Activated T-helper 1 cell treated with Interleukin-2 at 50 U/mL for 16 hours (primary cell): ENCODE measurements around the gene PRKAA1.
A peak's percentile ranks its signal among the peaks of the same experiment; 100 is the strongest.

Experiments
- DNase-seq: peaks from one replicate; pipeline ENCODE4 v3.0.0-alpha.2; 2020; ENCODE audit warnings: low read depth

Gene PRKAA1

DNA sequence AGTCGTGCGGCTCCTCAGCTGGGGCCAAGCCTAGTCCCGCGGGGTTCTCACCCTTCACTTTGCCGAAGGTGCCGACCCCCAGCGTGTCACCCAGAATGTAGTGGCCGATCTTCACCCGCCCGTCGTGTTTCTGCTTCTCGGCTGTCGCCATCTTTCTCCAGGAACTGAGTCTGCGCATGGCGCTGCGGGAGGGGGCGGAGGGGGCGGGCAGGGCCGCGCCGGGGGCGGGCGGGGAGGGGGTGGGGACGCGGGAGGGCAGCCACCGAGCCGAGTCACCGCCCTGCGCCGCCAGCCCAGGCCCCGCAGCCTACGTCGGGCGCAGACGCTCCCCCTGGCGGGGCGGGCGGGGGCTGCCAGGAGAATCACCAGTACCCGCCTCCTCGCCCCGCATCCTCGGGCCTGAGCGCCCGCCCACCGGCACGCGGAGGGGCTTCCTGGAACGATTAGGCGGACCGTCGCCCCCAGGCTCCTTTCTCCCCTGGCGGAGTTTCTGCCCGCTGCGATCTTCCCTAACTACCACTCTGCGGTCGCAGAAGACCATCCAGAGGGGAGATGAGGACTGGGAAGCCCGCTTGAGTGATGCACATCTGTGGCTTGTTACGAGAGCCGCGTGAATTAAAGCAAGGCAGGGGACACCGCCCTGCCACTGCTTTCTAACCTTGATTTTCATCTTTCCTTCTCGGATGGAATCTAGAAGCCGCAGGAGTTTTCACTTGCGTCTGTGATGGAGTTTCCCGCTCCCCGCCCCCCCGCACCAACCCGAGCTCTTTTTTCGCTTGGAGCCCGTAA lies at the start of gene PRKAA1:
TSS of gene PRKAA1 (minus strand) at position 363 of the 789 bp plus-strand sequence. CDS start at position 178, 185 bp downstream.
- peak; percentile 88 for DNase-seq

DNA sequence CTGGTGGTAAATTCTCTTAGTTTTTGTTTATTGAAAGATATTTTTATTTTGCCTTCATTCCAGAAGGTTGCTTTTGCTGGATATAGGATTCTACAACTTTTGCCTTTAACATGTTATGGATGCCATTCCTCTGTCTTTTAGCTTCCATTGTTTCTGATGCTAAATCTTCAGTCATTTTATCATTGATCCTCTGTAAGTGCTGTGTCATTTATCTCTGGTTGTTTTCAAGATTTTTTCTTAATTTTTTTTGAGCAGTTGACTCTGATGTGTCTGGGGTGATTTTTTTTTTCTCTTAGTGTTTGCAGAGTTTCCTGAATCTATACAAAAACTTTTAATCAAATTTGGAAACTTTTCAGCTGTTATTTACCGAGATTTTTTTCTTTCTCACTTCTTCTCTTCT lies 49.4 kb upstream of the PRKAA1 start:
- no peak for DNase-seq

DNA sequence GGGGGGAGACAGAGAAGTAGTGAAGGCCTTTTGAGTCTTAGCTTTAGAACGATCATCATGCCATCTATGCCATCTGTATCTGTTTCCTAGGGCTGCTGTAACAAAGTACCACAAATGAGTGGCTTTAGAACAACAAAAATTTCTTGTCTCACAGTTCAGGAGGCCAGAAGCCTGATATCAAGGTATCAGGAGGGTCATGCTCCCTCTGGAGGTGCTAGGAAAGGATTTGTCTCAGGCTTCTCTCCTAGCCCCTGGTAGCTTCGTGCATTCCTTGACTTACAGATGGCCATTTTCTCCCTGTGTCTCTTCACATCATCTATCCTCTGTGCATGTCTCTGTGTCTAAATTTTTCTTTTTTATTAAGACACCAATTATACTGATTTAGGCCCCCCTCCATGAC lies 48.2 kb upstream of the PRKAA1 start:
- DNase-seq: no peak

DNA sequence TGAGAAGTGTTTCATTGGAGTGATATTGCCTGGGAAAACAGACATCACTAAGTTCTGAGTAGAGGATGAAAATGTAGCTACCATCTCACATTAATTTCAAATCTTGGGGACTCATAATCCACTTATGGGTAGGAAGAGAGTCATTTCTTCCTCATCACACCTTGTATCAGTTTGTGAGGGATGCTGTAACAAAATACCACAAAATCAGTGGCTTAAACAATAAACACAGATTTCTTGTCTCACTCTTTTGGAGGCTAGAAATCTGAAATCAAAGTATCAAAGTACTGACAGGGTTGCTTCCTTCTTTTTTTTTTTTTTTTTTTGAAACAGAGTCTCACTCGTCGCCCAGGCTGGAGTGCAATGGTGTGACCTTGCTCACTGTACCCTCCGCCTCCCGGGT lies 46.4 kb upstream of the PRKAA1 start:
- DNase-seq: no peak

DNA sequence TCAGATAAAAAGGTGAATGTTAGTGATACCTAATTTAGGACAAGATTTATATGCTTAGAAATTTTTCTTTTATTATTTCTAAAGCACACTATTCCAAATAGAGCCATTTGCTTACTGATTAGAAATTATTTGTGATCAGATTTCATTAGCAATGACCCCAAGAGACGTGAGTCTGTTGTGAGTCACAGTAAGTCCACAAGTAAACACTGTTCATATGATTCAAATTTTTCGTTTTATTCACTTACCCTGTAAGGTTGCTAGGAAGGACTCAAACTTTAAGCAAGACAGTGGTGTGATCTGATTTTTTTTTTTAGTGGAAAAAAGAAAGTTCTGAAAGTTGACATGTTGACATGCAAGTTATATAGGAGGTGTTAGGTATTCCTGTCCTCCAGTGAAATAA lies 44.2 kb upstream of the PRKAA1 start:
- DNase-seq: no peak

DNA sequence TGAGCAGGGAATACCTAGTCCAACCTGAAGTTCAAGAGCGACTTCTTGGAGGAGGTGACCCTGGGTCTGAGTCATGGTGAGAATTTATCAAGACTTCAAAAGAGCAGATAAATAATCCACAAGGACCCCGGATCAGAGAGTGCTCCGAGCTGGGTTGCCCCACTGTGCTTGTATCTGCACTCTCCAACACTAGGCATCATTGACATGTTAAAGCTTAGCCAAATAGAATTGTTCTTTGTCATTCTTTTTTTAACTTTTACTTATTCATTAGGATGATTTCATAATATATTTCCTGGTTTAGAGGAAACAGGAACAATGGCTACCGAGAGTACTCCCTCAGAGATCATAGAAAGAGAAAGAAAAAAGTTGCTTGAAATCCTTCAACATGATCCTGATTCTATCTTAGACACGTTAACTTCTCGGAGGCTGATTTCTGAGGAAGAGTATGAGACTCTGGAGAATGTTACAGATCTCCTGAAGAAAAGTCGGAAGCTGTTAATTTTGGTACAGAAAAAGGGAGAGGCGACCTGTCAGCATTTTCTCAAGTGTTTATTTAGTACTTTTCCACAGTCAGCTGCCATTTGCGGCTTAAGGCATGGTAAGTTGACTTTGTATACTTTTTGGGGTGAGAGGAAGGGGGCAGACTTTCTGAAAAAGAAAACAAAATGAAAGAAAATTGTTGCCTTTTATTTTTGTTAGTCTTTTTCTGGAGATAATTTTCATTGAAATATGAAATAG lies 43.1 kb upstream of the PRKAA1 start, which contains the start of gene CARD6:
TSS of gene CARD6 (plus strand) at position 300 of the 738 bp plus-strand sequence. CDS start at position 316, 16 bp downstream.
- no peak for DNase-seq

DNA sequence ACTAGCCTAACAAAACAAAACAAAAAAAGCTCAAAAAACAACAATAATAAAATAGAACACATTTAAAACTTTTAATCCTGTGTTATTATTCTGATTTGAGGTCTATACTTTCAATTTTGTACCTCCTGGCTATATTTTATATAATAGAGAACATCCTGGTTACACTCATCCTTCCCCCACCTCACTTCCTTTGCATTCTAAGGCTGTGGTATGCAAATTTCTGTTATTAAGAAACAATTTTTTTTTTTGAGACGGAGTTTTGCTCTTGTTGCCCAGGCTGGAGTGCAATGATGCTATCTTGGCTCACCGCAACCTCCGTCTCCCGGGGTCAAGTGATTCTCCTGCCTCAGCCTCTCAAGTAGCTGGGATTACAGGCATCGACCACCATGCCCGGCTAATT lies 39.9 kb upstream of the PRKAA1 start:
- no peak for DNase-seq

DNA sequence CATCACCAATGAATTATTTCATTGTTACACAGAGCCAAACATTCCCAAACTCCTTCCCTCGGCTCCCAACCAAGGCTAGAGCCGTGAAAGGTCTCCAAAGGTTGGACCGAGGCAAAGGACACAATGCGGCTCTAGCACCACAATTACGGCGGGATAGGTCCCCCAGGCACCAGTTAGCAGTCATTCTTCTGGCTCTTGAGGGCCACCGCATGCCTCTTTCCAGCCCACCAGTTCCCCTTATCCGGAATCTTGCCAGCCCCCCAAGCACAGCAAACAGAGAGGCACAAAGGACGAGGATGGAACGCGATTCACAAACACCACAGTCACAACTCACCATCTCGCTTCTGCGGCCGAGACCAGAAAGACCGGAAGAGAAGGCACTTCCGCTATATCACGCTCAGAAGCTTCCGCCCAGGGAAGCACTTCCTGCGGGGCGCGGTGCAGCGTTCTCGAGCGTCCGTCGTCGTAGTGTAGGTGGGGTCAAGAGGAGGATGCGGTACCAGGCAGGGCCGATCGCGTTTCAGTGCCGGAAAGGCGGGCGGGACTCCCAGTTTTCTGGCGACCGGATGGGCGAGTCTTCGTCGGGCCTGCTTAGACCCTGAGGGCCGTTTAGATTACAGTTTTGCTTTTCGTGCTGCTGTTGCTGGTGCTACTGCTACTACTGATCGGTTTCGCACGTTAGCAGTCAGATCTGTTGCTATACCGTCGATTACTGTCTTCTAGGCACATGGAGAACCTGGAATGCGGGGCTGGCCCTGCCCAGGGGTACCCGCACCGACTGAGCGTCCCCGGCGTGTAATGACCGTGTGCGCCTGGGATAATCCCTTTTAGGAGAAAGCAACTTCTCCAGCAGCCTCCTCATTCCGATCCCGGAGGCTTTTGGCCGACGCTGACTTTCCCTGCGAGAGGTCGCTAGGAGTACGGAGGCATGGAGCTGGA lies 36.9 kb upstream of the PRKAA1 start, which contains the start of gene RPL37:
TSS of gene RPL37 (minus strand) at position 374 of the 939 bp plus-strand sequence. CDS start at position 337, 37 bp downstream.
- DNase-seq: peak; percentile 84

DNA sequence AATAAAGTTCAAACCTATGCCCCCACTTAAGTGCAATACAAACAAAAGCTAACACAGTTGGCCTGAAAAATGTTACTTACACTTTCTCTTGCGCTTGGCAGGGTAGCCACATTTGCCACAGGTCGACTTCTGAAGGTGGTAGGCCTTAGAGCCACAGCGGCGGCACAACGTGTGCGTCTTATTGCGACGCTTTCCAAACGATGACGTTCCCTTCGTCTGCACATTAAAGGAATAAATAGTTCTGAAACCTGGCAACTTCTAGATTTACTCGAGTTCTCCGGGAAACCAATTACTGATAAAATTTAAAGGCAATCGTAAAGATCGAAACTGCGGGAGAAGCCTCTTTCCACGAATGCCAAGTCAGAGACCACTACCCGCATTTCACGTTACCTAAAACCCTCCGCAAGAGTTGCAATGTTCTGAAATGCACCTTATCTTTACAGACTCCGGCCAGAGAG lies 36.2 kb upstream of the PRKAA1 start:
- DNase-seq: peak; percentile 24

DNA sequence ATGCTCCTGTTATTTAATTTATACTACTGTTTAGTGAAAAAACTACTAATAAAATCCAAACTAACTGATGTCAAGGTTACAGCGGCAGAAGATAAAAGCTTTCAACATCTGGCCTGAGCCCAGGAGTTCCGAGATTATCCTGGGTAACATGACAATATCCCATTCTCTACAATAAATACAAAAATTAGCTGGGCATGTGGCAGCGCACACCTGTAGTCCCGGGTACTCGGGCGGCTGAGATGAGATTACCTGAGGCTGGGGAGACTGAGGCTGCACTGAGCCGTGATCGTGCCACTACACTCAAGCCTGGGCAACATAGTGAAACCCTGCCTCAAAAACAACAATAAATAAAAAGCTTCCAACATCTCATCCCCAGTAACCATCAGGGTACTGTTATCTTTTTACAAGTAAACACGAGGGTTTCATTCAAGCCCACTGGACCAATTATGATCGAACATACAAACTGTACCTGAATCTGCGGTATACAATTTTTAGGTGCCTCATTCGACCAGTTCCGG lies 35.6 kb upstream of the PRKAA1 start:
- DNase-seq: no peak

DNA sequence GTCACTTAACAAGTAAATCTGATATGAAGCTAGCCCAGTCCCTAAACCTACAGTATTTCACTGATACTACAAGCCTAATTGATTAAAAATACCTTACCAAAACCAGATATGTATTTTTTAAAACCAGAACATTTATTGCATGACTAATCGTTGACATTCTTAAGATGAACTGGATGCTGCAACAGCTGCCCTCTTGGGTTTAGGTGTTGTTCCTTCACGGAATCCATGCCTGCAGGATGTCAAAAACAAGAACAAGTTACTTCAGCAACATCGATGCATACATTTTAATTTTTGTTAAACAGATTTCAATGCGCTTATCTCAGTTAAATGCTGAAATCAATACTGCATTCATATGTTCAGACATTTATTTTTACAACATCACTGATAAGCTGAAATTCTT lies 34.2 kb upstream of the PRKAA1 start:
- DNase-seq: no peak

DNA sequence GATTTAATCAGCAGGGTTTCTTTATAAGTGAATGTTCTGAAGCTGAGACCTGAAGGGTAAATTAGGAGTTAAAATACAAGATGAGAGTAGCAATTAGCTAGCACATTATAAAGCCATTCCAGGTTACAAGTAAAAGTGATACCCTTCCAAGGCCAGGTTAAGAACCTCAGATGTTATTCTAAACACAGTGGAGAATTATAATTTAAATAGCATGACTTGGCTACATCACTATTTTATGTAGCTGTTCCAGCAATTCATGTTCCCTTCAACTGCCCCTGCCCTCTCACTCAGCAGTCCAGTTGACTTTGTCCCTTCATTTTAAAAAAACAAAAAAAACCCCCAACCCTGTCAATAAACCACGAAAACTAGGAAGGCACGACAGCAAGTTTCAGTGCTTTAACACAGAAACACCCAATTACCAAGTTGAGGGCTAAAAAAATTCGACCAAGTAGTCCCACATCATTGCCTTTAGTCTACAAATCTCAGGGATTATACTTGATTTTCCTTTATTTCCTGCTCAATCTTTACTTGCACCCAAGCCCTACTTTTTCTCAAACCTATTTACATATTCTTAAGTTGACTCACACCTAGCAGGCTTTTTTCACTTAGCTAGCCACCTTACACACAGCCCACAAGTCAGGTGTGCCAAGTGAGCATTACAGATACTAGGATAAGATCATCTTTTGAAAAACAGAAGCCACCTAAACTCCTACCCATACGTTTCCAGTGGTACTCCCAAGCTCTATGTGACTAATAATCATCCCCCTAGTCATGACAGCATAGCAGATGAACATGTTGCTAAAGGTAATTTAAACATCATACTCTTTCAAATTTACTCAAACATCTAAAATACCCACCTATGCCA lies 33.4 kb upstream of the PRKAA1 start:
- no peak for DNase-seq

DNA sequence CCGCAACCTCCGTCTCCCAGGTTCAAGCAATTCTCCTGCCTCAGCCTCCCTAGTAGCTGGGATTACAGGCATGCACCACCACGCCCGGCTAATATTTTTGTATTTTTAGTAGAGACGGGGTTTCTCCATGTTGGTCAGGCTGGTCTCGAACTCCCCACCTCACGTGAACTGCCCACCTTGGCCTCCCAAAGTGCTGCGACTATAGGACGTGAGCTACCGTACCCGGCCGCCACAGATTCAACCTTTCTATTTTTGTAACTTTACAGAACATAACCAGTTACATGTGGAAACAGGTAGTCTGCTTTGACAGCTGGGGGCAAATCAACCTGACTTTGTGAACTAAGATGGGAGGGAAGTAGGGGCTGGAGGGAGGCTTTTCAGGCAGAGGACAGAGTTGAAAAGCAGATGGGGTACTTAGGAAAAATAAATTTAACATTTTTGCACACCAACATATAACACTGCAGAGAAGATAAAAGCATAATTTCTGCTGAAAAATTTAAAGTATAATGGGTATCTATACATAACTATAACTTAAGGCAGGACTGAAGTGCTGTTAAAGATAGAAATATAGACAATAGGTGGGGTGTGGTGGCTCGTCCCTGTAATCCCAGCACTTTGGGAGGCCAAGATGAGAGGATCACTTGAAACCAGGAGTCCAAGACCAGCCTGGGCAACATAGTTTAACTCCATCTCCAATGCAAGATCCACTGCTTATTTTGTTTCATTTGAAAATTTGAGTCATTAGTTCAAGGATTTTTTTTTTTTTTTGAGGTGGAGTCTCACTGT lies 31.8 kb upstream of the PRKAA1 start:
- no peak for DNase-seq

DNA sequence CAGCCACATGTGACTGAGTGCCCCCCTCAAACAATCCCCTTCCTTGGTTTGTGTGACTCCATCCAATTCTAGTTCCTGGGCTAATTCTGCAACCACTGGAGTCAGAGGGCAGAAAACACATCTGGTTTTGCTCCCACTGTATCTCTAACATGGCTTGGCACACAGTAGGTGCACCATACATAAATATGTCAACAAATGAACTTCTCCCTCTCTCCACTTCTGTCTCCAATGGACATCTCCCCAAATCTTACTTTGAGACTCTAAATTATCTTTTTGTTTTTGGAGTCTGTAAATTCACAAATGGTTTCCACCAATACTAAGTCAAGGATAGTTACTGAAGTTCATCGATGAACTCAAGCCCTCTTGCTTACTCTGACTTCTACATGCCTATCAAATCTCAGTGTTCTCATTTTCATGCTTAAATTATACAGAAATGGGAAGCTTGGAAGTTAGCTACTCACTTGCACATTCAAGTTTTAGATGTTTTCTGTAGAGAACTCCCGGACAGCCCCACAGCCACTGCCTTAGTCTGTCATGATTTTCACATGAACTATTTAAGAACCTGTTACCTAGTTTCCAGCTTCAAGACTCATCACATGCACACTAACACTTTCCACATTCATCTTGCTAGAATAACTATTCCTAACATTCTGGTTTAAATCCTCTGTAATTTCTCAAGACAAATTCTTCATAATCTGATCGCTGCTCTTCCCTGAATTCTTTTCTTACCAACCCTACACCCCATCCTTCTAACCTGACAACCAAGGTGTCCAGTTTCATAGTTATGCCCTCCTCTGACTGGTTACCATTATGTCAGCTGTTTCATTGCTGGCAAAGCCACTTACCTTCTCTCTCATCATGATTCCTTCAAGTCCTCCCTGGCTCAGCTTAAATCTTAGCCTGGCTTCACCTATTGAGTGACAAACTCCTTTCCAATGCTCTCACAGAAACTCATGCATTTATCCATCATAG lies 30.8 kb upstream of the PRKAA1 start:
- DNase-seq: no peak

DNA sequence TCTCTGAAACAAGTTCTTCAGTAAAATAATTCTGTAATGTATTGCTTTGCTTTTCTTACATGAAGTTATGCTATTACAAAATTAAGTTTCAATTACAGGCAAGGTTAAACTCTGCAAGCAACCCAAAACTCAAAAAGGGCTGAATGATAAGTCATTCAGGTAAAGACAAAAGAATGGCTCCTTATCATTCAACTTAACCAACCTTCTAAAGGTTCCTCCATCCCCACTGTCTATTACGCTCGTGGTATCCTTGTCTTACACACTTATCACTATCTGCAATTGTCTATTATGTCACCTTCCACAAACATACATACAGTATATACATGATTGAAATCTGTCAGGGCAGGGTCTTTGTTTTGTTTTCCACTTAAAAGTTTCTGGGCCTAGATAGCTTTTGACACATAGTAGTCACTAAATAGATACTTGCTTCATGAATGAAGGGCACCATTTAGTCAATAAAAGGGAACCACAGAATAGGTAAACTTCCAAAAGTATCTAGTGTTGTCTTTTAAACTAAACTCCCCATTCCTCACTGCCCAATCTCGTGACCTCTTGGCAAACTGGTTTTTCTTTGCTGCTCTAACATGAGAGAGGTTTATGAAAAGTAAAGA lies 30.0 kb upstream of the PRKAA1 start:
- no peak for DNase-seq

DNA sequence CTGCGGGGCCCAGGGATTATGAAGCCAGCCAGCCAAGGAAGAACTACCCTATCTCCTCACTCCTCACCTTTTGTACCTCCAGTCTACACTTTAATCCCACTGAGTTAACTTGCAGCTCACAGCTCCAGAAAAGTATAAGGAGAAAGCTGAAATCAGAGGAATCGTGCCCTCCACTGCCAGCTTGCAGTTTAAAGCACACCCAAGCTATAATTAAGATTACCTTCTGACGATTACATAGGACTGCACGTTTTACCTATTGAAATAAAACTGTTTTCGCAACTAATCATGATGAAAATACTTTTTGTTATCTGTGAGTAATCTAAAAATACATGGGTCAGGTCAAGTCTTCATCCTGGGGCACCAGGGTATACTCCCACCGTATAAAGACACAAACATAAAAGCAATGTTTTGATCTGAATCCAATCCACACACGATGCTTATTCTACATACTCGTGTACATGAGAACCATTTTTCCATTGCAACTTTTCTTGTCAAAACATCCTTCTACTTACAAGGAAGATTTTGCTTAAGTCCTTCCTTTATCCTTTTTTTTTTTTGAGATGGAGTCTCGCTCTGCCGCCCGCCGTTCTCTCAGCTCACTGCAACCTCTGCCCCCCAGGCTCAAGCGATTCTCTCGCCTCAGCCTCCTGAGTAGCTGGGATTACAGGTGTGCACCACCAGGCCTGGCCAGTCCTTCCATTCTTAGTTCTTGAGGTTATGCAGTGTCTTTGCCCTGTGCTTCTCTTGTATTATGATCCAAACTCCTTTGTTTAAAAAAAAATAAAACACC lies 29.2 kb upstream of the PRKAA1 start:
- no peak for DNase-seq

DNA sequence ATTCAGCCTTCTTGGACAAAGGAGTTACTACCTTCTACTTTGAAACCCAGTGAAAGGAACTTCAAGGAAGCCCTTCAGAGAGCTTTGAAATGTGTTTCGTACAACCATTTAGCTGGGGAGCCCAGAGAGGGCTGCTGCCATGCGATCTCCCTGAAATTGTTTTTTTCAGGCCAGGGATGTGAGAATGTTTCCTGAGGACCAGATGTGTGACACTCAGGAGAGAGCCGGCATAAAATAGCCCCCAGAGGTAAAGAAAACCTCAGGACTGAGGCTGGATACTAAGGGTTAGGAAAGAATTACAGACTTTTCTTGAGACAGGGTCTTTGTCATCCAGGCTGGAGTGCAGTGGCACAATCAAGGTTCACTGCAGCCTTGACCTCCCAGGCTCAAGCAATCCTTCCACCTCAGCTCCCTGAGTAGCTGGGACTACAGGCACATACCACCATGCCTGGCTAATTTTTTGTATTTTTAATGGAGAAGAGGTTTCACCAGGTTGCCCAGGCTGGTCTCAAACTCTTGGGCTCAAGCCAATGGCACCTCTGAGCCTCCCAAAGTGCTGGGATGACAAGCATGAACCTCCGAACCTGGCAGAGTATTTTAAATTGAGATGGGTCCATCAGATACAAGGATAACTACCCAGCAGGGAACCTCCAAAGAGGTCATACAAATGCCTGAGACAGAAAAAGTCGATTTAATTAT lies 28.5 kb upstream of the PRKAA1 start:
- DNase-seq: no peak
